Common myeloid progenitor, CD34-positive (primary cell): ENCODE results near the gene OR7D2.

ENCODE experiments used
- CTCF ChIA-PET: fragments of 350-600 bp; sonication (Branson Sonifier 250); formaldehyde crosslinking; loops from one replicate; lab custom pipeline; 2021; ENCODE audit warnings: antibody characterized with exemption; lab: Charles Lee
- POLR2A ChIA-PET: fragments of 350-600 bp; sonication (Branson Sonifier 250); formaldehyde crosslinking; loops from one replicate; lab custom pipeline; 2021; ENCODE audit warnings: antibody characterized with exemption; lab: Charles Lee
- DNase-seq, 3 donors: peaks; one replicate each; pipeline versions ENCODE4 v3.0.0 to v3.0.0-alpha.2; 2013
- H3K27ac ChIP-seq, 2 experiments: 1 replicate in 1 of 2; 2 replicates in 1 of 2; pipeline ENCODE4 v1.7.0; 2013; ENCODE audit warnings: inconsistent platforms in 2 of 2, low read length in 2 of 2, mild to moderate bottlenecking in 2 of 2, low read depth in 1 of 2, moderate library complexity in 1 of 2; ENCODE audit not compliant: severe bottlenecking in 2 of 2, insufficient read depth in 1 of 2, poor library complexity in 1 of 2
- H3K27me3 ChIP-seq, 5 experiments: replicated peaks in 2 of 5; 1 replicate in 3 of 5; 2 replicates in 2 of 5; pipeline versions ENCODE4 v1.6.1 to v1.7.0; 2013; ENCODE audit warnings: low read length in 4 of 5, mild to moderate bottlenecking in 2 of 5, moderate library complexity in 2 of 5, inconsistent platforms in 1 of 5; ENCODE audit not compliant: insufficient read depth in 5 of 5, control insufficient read depth in 4 of 5
- H3K36me3 ChIP-seq, 4 experiments: 1 replicate in 2 of 4; 2 replicates in 2 of 4; pipeline versions ENCODE4 v1.6.1 to v1.7.0; 2013; ENCODE audit warnings: low read length in 3 of 4, control low read depth in 1 of 4, mild to moderate bottlenecking in 1 of 4; ENCODE audit not compliant: control insufficient read depth in 4 of 4, insufficient read depth in 4 of 4
- H3K4me1 ChIP-seq, 4 experiments: 1 replicate in 3 of 4; 2 replicates in 1 of 4; pipeline versions ENCODE4 v1.6.1 to v1.7.1; 2013; ENCODE audit warnings: low read length in 3 of 4, mild to moderate bottlenecking in 3 of 4, control low read depth in 1 of 4, inconsistent platforms in 1 of 4, moderate library complexity in 1 of 4; ENCODE audit not compliant: control insufficient read depth in 4 of 4, insufficient read depth in 4 of 4; ENCODE audit errors: control extremely low read depth in 1 of 4
- H3K4me3 ChIP-seq, 7 experiments: 1 replicate in 4 of 7; 2 replicates in 3 of 7; pipeline versions ENCODE4 v1.5.1 to v1.7.0; 2013; ENCODE audit warnings: mild to moderate bottlenecking in 7 of 7, low read length in 6 of 7, moderate library complexity in 6 of 7, inconsistent platforms in 2 of 7, low read depth in 2 of 7, control low read depth in 1 of 7; ENCODE audit not compliant: insufficient read depth in 4 of 7, control insufficient read depth in 1 of 7; ENCODE audit errors: extremely low read depth in 1 of 7
- H3K9me3 ChIP-seq, 5 experiments: 1 replicate in 4 of 5; 2 replicates in 1 of 5; pipeline versions ENCODE4 v1.6.1 to v1.7.1; 2013; ENCODE audit warnings: low read length in 4 of 5, mild to moderate bottlenecking in 2 of 5, inconsistent platforms in 1 of 5, low read depth in 1 of 5, moderate library complexity in 1 of 5; ENCODE audit not compliant: control insufficient read depth in 4 of 5, insufficient read depth in 2 of 5; ENCODE audit errors: control extremely low read depth in 1 of 5
- WGBS: methylation state at CpG from one replicate; pipeline ENCODE4 v1.1.5; 2013; ENCODE audit not compliant: insufficient coverage; 5-methylcytosine and 5-hydroxymethylcytosine counted together

The OR7D2 gene

GRCh38 chr19:9146882-9147281 is 31.9 kb upstream of the OR7D2 start:
- Histone ChIP-seq H3K27ac (no peak overlapping the region), H3K9me3 (peaks cover 11 to 69% (median 45%) of the 10 kb centered on the region in 5 experiments), H3K4me1 (no peaks in the 10 kb centered on the region), H3K36me3 (peaks cover 6 to 70% (median 42%) of the 10 kb centered on the region in 4 experiments), H3K27me3 (no peaks in the 10 kb centered on the region), H3K4me3 (peak overlapping the region in 1 of 7 experiments; percentile 24)
- CTCF ChIA-PET, result no interaction called here
- POLR2A ChIA-PET, result no interaction called here
- no CpG with 5 or more reads among the region's 1 CpG for WGBS
- no peak for DNase-seq

- Histone ChIP-seq H3K27ac (no peak overlapping the region), H3K27me3 (no peaks in the 10 kb centered on the region), H3K4me3 (no peak overlapping the region), H3K36me3 (peaks cover 9 to 71% (median 46%) of the 10 kb centered on the region in 4 experiments), H3K9me3 (peaks cover 9 to 78% (median 58%) of the 10 kb centered on the region in 5 experiments), H3K4me1 (no peaks in the 10 kb centered on the region)
- WGBS, result 98% methylated on average over 3 of the region's 3 CpGs
- CTCF ChIA-PET, result no interaction called here
- POLR2A ChIA-PET, result no interaction called here
- no peak for DNase-seq
Measured at GRCh38 chr19:9148697-9149096, 30.1 kb upstream of the OR7D2 start.

DNA sequence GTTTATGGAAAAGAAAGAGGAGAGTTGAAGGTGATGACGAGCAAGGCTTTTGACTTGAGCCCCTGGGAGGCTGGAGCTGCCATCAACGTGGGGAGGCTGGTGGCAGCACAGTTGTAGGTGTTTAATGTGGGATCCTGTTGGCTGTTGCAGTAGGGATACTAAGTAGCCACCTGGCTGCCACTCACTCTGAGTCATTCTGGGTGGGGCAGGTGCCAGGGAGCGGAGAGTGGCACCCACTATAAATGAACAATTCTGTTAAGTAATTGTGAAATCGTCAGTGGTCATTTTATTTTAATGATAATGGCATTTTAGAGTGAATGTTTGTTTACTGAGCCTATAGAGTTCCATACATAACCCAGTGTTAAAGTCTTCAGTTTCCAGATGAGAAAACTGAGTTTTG is 28.8 kb upstream of the OR7D2 start:
- H3K36me3 ChIP-seq, result peaks cover 9 to 73% (median 52%) of the 10 kb centered on the region in 4 experiments
- 98% methylated on average over 4 of the region's 4 CpGs for WGBS
- H3K27me3 ChIP-seq, result no peaks in the 10 kb centered on the region
- ChIA-PET POLR2A (no interaction called here), CTCF (no interaction called here)
- no peaks in the 10 kb centered on the region for H3K4me1 ChIP-seq
- H3K27ac ChIP-seq, result no peak overlapping the region
- peaks cover 10 to 78% (median 56%) of the 10 kb centered on the region in 5 experiments for H3K9me3 ChIP-seq
- no peak overlapping the region for H3K4me3 ChIP-seq
- no peak for DNase-seq

DNA sequence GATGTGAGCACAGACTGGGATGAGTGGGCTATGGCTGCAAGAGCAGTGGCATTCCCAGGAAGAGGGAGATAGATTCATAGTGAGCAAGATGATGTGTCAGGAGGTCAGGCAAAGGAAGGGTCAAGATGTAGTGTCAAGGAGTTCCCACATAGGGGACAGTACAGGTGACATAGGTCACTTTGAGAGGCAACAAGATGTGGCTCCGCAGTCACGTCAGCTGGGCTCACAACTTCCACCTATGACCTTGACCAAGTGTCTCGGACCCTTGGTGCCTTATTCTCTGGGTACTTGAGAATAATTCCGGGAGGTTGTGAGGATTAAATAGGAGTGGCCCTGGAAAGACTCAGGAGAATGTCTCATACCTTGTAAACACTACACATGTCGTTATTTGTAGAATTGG is 28.1 kb upstream of the OR7D2 start:
- H3K27me3 ChIP-seq, result no peaks in the 10 kb centered on the region
- peaks cover 7 to 78% (median 54%) of the 10 kb centered on the region in 5 experiments for H3K9me3 ChIP-seq
- H3K27ac ChIP-seq, result no peak overlapping the region
- H3K36me3 ChIP-seq, result peaks cover 13 to 76% (median 54%) of the 10 kb centered on the region in 4 experiments
- CTCF ChIA-PET, result no interaction called here
- no peak overlapping the region for H3K4me3 ChIP-seq
- 100% methylated on average over 1 of the region's 5 CpGs for WGBS
- DNase-seq, result no peak
- no peaks in the 10 kb centered on the region for H3K4me1 ChIP-seq
- POLR2A ChIA-PET, result no interaction called here

DNA sequence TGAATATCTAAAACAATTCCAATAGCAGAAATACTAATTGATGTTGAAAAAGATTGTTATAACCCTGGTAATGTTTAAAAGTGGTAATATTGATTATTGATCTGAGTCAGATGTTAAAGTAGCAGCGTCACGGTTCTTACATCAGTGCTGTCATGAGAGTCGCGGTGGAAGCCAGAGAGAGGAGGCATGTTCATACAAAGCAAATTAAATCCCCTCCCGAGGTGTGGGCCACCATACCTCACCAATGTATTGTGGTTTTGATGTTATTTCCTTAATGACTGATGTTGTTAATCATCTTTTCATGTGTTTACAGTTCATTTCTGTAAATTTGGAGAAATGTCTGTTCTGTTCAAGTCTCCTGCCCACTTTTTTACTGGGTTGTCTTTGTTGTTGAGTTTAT is 27.4 kb upstream of the OR7D2 start:
- Histone ChIP-seq H3K4me3 (no peak overlapping the region), H3K27me3 (no peaks in the 10 kb centered on the region), H3K4me1 (no peaks in the 10 kb centered on the region), H3K36me3 (peaks cover 20 to 84% (median 59%) of the 10 kb centered on the region in 4 experiments), H3K9me3 (peaks cover 6 to 81% (median 60%) of the 10 kb centered on the region in 5 experiments), H3K27ac (no peak overlapping the region)
- no peak for DNase-seq
- POLR2A ChIA-PET, result no interaction called here
- CTCF ChIA-PET, result no interaction called here
- 100% methylated on average over 3 of the region's 5 CpGs for WGBS

DNA sequence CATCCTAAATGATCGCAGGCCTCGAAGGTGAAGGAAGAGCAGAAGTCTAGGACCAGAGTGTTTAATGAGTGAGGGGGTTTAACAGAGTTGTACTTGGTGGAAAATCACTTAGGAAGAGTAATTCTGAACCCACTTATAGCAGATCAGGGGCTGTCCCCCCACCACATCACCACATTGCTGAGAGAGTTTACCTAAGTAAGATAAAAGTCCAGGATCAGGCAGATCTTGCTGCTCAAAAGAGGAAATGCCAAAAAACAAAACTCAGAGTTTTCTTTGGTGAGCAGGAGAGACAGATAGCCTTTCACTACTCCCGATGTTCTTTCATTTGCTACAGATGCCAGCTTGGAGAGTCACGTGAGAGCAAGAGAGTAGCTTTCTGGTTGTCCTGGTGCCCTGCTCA is 23.2 kb upstream of the OR7D2 start:
- H3K4me1 ChIP-seq, result no peaks in the 10 kb centered on the region
- peaks cover 0 to 3% (median 0%) of the 10 kb centered on the region in 5 experiments for H3K27me3 ChIP-seq
- no peak for DNase-seq
- 97% methylated on average over 4 of the region's 4 CpGs for WGBS
- no peak overlapping the region for H3K27ac ChIP-seq
- H3K4me3 ChIP-seq, result peak overlapping the region in 1 of 7 experiments; percentile 44
- peaks cover 6 to 88% (median 70%) of the 10 kb centered on the region in 5 experiments for H3K9me3 ChIP-seq
- CTCF ChIA-PET, result no interaction called here
- POLR2A ChIA-PET, result no interaction called here
- H3K36me3 ChIP-seq, result peaks cover 33 to 91% (median 73%) of the 10 kb centered on the region in 4 experiments

DNA sequence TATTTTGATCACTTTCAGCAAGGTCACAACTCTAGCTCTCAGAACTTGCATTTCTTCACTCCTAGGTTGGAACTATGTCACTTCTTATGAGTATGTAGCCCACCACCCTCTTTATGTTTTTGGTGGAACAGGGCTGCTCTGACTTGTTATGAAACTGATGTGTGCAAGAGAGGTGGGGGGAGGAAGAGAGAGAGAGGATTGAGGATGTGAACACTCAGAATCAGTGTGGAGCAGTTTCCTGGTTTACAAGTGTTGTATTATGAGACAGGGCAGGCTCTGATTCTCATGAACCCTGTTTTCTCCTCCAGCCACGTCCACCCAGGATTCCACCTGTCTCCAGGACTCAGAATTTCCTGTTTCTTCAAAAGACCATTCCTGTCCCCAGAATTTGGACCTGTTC is 22.5 kb upstream of the OR7D2 start:
- 80% methylated on average over 1 of the region's 1 CpG for WGBS
- CTCF ChIA-PET, result no interaction called here
- Histone ChIP-seq H3K27me3 (peaks cover 0 to 8% (median 0%) of the 10 kb centered on the region in 5 experiments), H3K4me3 (no peak overlapping the region), H3K4me1 (no peaks in the 10 kb centered on the region), H3K36me3 (peaks cover 40 to 91% (median 78%) of the 10 kb centered on the region in 4 experiments), H3K9me3 (peaks cover 7 to 88% (median 72%) of the 10 kb centered on the region in 5 experiments), H3K27ac (no peak overlapping the region)
- POLR2A ChIA-PET, result no interaction called here
- no peak for DNase-seq
